GM19351 (cell line): ENCODE results near the gene PTCH1.

ENCODE experiments used
- ATAC-seq: cut with Tn5 transposase; IDR thresholded peaks from one replicate; pipeline ENCODE4 v1.9.1; 2021; ENCODE audit warnings: mild to moderate bottlenecking, moderate library complexity; ENCODE audit not compliant: unreplicated experiment

The PTCH1 gene

DNA sequence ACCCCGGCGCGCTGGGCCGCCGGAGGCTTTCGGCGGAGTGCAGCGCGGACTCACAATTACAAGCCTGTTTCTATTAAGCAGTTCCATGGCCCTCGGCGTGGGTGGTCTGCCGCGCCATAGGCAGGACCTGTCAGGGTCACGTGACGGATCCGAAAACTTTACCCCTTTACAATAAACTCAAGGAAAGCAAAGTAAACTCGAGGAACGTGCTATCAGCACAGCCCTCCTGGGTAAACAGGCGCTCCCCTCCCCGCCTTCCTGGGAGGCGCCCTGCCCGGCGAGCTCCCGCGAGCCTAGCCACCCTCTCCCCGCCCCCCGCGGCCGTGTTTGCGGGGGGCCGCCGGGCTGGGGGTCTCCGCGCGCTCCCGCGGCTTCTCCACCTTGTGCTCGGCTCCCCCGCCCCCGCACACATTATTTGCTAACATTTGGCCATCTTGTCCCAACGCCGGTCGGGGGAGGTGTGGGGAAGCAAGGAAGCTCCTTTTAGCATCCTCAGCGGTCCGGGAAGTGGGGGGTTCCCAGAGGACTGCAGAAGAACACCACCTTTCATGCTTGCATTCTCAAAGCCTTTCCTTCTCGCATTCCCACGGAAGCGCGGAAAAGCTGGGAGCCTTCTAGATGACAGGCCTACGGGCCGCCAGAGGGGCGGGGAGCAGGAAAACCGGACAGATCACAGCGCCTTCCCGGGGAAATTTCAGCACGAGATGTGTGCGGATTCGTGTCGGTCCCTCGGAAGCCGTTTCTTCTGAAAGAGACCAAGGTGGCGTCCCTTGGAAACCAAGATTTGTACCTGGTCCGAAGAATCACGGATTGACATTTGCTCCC, at the start of gene PTCH1:
TSS of gene PTCH1 (minus strand) at position 238 of the 825 bp plus-strand sequence.
- no peak for ATAC-seq

DNA sequence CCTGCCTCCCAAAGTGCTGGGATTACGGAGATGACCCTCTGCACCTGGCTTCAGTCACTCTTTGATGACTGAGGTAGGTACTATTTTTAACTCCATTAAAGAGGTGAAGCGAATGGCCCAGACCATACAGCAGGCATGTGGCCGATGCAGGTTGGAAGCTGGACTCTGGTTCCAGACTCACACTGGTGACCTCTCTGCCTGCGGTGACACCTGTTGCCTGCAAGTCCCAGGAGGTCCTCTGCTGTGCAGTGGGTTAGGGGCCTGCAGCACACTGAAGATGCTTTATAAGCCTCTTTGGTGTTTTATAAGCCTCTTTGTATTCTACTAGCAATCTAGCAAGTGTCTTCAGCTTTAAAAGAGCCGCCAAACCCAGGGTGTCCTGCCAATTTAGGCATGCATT, 49.2 kb upstream of the PTCH1 start:
- no peak for ATAC-seq

DNA sequence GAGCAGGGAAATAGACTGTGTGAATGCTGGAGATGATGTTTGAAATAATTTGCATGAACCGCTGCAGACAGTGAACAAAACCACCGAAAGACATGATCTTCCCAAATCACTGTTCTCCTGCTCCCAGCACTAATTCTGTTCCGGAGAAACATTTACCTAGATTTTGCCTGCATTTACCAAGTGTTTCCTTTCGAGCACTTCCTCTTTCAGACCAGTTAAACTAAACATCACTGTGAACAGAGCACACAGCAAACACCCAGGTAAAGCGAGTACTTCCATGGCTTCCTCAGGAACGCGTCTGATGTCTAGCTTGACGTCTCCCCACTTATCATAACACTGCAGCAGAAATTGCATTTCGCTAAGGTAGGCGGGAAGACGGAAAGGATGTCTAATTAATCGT, 45.1 kb upstream of the PTCH1 start:
- no peak for ATAC-seq

DNA sequence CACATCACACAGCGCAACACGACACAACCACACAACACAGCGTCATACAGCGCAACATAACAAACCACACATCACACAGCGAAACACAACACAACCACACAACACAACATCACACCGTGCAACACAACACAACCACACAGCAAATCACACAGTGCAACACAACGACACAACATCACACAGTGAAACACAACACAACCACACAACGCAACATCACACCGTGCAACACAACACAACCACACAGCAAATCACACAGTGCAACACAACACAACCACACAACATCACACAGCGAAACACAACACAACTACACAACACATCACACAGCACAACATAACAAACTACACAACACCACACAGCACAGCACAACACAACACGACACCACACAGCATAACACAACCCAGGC, 40.4 kb upstream of the PTCH1 start:
- ATAC-seq = no peak

DNA sequence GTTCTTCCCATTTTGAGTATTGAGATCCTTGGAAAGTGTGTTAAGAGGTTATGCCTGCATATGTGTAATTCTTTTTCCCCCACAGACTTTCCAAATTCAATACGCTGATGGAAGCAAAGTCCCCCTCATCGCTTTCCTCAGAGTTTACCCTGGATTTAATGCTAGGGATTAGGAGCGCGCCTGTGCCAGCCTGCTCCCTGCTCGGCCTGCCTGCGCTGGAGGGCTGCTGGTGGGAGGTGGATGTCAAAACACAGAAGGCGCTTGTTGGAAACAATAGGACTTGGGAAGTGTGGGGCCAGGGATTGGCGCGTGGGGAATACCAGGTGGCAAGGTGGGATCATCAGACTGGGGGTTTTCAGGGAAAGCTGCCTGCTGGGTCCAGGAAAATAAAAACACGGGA, 39.8 kb upstream of the PTCH1 start:
- ATAC-seq = no peak

DNA sequence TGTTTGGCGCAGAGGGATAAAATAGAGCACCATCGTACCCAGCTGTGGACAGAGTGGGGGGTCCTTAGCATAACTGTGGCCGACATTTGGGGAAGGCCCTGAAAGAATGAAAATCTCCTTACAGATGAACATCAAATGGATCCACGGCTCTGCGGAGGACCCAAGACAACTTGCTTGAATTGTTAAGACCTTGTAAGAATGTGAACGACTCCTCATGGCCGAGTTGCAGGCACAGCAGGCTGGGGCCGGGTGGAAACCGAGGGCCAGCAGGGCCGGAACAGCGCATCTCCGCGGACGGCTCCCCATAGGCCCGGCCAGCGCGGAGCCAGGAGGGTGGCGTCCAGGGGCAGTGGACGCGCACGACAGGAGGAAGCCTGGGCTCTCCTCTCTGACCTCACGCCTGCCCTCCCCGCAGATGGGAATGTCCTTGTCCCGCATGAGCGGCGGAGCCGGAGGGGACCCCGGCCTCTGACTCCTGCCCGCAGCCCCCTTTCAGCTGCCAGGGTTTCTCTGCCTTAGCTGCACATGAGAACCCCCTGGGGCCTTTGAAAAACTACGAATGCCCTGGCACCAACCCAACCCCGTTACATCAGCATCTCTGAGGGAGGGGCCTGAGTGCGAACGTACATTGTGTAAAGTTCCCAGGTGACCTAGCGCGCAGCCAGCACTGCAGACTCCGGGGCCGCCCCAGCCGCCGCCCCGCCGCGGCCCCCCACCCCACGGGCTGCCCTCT, 36.2 kb upstream of the PTCH1 start:
- no peak for ATAC-seq

DNA sequence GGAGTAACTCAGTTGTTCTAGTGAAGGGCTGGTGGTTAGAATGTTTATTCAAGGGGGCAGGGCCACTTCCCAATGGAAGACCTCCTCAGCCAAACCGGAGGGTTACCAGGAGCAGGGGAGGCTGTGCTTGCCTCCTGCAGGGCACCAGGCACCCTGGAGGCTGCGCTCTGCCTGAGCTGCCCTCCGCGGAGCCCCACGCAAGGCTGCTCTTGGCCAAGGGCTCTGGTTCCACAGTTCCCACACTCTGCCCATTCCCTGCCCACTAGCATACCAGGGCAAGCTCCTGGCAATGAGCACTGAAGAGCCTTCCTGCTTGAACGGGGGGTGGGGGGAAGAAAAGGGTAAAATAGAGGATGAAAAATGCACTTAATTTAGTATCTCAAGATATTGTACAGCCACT, 35.5 kb upstream of the PTCH1 start:
- ATAC-seq = no peak

DNA sequence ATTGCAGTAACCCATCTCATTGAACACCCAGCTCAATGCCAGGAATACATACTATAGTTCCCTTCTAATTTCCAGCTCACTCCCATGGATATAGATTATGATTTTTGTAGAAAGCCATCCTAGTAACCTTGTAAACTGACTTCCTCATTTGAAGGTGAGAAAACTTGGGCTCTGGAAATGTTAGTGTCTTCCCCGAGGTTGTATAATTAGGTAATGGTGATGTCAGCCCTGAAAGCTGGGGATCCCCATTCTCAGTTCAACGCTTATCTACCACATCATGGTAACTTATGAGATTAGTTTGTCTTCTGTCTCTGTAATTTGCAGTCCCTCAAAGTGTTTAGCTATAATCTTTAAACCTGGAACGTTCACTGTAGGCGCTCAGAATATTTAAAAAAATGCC, 34.6 kb upstream of the PTCH1 start:
- ATAC-seq = no peak

DNA sequence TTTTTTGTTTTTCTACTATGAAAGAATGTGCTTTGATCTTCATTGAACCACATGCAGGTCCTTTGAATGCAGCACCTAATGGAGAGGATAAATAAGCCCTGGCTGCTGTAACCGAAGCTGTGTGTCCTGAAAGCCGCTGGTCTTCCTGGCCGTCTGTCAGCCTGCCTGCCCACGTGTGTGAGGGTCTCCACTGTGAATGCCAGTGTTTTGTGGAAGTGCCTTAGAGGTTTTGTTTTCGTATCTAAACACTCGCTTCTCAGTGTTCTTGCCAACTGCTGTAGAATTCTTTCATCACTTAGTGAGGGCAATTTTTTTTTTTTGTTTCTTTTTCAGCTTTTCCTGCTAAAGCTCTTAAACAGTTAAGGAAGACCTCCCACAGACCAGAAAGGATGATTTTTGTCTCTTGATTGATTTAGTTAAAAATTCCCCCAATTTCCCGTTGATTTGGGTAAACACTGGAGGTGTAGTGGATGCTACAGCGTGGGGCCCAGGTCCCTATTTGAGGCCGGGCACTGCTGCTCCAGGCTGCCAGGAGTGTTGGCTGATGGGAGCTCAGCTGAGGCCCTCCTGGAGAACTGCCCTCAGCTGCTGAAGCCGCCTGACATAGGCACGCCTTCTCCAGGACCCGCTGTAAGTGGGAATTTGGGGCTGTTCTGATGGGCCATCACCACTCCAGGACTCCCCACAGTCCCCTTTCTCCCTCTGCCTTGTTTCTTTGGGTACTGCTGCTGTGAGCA, 29.2 kb upstream of the PTCH1 start:
- no peak for ATAC-seq

DNA sequence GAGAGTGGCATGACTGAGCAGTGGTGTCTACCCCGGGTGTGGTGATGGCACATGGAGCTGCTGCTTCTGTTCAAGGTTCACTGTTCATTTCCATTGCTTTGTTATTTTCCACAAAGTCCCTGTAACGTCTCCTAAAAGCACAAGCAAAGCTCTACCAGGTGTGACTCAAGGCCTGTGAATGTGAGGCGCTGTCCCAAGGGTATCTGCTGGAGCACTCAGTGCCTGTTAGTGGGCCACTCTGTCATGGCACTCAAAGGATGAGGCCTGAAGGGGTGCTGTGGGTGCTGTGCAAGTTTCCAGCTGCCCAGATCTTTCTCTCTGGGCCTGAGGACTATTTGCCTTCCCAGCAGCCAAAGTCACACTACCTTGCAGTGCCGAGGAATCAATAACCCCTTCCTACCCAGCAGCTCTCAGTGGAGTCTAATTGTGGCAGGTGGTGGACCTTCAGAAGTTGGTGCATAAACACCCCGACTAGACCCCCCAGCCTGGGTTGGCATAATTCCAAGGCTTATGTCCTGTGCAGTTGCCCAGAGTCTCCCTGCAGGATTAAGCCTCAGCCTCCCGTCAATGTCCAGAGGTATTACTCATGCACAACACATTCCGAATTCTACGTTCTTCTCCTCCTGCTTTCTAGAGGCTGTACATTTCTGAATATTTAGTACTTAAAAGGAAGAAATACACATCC, 17.4 kb upstream of the PTCH1 start:
- no peak for ATAC-seq

DNA sequence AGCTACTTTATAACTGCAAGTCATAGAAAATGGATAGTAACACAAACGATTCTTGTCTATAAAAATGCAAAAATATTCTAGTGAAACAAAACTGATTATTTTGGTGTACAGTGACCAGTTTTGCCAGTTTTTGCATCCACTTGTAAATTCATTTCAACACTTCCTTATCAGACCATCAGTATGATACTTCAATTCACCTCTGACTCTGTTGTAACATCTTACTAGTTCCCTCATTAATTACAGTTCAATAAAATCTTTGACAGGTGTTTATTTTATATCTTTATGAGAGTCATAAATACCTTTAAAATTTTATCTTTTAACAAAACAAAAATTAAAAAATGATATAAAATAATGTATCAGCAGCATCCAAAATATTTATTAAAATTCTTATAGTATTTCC, 13.1 kb upstream of the PTCH1 start:
- ATAC-seq = no peak

DNA sequence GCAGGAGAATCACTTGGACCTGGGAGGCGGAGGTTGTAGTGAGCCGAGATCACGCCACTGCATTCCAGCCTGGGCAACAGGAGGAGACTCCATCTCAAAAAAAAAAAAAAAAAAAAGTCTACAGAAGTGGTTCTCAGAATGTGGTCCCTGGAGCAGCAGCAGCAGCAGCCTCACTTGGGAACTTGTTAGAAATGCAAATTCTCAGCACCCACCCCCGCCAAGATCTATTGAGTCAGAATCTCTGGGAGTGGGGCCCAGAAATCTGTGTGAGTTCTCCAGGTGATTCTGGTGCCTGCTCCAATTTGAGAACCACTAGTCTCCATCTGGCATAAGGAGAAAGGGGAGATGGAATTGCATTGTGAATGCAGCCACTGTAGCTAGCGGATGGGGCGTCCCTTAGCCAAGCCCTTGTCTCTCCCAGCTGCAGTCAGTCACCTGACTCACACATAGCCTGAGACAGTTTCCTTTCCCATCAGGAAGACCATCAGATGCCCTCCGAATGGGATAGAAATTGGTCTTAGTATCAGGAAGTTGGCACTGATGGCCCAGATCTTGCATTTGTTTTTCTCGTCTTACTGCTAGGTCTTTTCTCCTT, 12.2 kb upstream of the PTCH1 start:
- no peak for ATAC-seq

DNA sequence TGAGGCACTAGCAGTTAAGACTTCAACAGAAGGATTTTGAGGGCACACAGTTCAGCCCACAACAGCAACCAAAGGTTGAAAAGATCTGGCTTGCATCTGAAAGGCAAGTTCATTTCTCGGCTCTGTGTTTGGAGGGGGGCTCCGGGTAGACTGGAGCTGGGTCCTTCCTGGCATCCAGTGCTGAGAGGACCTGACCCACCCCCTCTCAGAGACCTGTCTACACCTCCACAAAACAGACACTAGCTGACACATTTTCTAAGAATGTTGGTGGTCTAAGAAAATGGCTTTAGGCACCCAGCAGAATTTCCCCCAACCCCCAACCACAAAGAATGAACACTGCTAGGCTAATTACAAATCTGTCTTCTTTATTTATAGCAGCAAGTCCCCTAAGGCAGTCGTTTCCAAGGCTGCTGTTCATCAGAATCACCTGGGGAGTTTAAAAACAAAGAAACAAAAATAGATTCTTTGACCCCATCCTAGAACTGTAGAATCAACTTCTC, 6.2 kb upstream of the PTCH1 start:
- no peak for ATAC-seq

DNA sequence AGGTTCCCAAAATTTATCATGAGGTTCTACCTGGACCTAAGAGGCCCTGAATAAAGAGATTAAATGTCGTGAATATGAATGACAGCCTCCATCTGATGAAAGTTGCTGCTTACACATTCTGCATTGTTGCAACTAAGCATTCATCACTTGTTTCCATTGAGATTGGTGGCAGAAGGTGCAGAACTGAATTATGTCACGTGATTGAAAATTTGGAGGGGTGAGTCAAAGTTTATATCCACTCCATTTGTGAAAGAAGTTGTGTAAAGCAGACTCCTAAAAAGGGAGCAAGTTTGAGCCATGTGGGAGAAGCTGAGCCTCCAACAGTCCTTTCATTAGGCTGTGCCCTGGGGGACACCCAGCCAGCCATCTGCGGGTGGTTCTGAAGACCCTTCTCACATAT, 4.9 kb upstream of the PTCH1 start:
- ATAC-seq = no peak

DNA sequence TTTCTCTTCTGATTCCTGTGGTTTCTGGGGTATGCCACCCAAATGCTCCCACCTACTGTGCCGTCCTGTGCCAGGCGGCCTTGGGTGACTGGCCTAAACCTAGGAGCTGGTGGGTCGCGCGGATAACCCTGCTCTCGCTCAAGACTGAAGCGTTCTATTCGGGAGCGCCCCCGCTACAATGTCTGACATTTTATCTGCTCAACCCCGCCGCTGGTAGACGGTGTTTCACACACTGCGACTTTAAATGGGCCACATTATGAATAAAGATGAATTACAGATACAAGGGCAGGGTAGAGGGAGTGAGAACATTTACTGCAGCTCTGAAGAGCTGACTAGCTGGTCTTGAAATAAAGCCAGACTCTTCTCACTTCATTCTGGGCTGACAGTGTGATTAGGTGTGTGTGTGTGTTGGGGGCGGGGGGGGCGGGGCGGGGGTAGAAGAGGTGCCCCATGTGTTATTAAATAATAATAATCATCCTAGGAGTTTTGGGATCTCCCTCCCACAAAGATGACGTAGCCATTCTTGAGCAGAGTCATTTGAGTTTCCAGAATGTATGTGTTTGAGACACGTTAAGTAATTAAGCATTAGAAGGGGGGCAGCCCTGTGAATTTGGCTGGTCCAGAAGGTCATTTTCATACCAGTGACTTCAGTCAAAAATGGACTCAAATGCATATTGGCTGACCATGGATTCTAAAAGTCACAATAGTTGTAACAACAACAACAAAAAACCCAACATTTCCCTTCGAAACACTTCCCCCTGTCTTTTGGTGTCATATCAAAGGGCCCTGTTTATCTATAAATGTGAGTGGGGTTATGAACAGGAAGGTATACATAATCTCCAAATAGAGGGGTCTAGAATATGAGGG, 1.0 kb upstream of the PTCH1 start:
- ATAC-seq = no peak

DNA sequence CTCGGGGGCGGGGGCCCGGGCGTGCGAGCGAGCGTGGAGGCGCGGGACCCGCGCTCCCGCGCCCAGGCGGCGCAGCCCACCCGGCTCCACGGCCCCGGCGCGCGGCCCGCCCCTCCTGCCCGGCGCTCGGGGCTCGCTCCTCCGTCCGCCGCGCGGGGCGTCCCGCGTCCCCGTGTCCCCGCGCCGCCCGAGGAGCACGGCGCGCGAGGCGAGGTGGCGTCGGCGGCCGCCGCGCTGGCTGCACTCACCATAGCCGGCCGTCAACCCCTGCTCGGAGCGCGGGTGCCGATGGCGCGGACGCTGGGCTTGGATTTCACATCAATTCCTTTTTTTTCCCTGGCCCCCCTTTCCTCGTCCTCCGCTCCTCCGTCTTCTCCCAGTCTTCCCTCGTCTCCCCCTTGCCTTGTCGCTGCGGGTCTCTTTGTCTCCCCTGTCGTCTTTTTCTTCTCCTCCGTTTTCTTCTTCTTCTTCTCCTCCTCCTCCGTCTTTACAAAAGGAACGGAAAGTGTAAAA, 494 bp downstream of the PTCH1 start:
- no peak for ATAC-seq

DNA sequence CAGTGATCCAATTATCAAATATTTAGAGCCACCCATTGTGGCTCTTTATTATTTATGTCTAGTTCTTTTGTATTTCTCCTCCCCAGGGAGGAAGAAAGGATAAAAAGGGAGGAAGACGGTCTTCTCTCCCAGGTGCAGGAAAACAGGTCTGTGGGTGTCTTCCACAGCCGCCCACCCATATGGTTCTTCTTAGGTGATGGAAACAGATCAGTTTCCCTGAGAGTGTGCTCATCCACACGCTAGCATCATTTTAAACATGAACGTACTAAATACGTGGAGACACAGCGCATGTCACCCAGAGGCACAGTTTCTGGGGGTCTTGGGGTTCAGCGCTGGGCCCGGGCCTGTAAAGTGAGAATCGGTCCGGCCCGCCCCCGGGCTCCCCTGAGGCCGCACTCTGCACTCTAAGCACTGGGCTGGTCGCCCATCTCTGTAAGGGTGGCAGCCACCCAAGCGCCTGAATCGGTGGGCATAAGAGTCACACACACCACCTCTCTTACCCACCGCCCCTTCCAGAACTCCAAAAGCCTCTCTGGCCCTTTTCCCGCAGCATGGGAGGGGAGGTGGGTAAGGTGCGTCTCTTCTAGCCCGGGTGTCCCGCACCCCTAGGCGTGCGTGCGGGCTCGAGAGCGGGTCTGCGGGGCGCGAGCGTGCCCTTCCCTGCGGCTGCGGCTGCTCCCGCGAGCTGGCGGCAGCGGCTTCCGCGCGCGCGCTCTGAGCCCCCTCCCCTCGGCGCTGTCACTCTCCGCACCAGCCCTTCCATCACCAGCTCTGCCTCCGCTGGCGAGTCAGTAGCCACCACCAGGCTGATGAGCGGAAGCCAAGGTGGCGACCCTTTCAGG, 1.3 kb downstream of the PTCH1 start:
- ATAC-seq = no peak

DNA sequence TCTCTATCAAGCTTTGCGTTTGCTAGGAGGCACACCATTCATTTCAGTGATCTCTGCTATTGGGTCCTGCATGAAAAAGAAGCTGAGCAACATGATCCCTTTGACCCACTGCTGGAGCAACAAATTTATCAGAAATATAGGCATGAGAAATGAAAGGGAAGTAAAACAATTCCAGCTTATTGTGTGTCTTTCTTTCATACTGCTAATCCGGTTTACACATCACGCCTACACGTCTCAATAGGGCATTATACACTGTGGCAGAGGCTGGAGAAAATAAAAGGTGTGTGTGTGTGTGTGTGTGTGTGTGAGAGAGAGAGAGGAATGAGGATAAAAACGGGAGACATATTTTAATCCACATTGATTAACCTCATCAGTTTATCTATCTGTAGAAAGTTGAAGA, 2.4 kb downstream of the PTCH1 start:
- ATAC-seq = no peak

DNA sequence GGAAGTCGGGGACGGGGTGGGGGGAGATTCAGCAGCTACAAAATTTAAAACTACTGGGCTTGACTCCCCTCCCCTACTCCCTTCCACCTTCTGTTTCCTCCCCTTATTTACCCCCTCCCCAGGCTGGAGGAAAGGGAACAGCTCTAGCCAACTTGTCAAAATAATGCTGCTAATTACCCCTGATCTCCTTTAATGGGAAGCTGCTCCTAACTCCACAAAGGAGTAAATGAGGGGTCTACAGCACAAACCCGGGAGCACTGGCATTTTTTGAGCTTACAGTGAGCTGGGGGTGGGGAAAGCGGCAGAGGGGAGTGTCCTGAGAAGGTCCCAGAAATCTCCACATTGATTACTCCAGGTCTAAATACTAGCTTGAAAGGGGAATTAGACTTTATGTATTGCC, 3.1 kb downstream of the PTCH1 start:
- ATAC-seq = no peak
